ENCODE measurements around the gene LRRC56.
A peak's percentile ranks its signal among the peaks of the same experiment; 100 is the strongest.

Gene LRRC56

DNA sequence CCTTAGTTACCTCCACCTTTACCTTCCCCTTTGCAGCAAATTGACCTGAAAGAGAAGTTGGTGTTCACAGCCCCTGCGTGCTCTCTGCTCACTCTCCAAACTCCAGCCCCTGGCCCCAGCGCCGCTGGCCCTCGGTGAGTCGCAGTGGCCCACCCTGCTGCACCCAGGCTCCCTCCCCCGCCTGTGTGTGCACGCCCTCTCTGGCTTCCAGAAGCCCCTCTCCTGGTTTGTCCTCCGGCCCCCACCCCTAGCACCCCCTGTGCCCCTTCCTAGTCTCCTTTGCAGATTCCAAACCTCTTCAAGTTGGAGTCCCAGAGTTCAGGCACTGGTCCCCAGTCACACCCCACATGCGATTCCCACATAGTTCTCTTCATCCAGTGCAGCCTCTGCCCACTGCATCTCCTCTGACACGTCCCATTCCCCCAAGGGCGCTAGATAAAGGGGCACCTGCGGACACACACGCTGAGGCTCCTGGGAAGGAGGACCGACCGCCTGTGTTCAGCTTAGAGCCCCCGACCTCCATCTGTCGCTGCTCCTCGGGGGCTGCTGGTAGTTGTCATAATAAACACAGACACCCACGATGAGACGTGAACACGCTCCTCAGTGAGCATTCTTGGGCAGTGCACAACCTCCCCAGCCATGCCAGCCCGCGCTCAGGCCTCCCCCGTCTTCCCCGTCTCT lies 37.4 kb downstream of the LRRC56 start:
- DNase-seq (ENCODE audit: low read depth, low spot score) = no peak

DNA sequence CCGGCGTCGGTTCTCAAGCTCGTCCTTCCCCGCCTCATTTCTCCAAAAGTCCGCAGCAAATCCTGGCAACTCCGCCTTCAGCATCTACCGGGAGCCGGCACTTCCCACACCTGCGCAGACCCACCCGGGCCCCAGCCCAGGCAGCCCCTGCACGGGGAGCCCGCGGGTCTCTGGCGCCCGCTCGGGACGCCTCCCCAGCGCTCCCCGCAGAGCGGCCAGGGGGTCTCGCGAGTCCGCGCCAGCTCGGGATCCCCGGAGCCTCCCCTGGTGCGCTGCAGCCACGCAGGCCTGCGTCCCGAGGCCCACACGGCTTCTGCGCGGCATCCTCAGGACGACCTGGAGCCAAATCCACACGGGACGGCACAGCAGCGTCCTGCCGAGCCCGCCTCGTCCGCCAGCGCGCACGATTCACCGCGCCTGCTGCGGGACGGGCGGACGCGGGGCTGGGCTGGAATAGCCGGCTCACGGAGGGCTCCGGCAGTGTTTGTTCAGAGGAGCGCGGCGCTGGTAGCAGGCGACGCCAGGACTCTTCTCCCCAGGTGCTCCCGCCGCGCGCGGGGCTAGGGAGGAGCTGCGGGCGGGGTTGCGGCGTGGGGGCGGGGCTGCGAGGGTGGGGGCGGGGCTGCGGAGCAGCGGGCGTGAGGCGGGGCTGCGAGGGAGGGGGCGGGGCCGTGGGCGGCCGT lies 38.1 kb downstream of the LRRC56 start:
- DNase-seq (ENCODE audit: low read depth, low spot score) = peak; percentile 74

GRCh38 chr11:575996-576768 lies 38.9 kb downstream of the LRRC56 start, which contains the start of gene PHRF1:
Gene PHRF1, plus strand, starts transcription at chr11:576470. Its CDS starts 5,043 bp downstream, at chr11:581513.
- DNase-seq (ENCODE audit: low read depth, low spot score) = peak; percentile 95

DNA sequence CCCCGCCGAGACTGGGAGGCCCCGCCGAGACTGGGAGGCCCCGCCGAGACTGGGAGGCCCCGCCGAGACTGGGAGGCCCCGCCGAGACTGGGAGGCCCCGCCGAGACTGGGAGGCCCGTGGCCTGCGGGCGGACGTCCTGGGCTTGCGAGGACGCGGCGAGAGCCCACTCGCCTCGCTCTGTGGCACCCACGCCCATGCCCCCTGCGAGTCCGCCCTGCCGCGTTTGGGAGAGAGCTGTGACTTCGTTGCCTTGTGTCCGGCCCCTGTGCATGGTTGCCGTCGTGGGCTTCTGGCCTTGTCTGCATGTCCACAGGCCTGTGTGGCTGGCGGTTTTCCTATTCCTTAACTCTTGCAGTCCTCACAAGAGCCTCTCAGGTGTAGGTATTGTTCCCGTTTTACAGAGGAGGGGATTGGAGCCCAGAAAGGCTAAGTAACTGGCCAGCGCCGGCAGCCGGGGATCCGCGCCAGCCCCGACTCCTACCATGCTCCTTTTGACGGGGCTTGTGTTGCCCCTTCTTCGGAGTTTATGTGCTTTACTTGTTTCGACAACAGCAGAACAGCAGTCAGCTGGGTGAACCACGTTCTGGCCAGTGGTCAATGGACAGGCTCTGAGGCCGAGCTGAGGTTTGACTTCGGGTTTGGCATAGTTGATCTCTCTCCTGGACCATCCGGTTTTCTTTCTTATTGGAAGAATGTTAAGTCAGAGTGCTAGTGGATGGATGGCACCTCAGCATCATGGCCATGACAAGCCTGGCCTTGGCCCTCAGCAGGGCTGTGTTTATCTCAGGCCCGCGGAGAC lies 39.7 kb downstream of the LRRC56 start:
- no peak for DNase-seq (ENCODE audit: low read depth, low spot score)

DNA sequence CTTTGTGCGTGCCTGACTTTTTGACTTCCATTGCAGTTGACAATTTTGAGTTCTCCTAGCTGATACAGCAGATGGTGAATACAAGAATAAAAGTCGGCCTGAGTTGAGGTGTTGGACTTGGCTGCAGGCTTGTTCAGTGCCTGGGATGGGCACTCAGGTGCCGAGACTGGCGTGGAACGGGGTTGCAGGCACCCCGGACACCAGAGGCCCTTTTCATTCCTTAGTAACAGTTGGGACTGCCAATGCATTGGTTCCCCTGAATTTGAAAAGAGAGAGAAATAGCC lies 40.2 kb downstream of the LRRC56 start:
- no peak for DNase-seq (ENCODE audit: low read depth, low spot score)

DNA sequence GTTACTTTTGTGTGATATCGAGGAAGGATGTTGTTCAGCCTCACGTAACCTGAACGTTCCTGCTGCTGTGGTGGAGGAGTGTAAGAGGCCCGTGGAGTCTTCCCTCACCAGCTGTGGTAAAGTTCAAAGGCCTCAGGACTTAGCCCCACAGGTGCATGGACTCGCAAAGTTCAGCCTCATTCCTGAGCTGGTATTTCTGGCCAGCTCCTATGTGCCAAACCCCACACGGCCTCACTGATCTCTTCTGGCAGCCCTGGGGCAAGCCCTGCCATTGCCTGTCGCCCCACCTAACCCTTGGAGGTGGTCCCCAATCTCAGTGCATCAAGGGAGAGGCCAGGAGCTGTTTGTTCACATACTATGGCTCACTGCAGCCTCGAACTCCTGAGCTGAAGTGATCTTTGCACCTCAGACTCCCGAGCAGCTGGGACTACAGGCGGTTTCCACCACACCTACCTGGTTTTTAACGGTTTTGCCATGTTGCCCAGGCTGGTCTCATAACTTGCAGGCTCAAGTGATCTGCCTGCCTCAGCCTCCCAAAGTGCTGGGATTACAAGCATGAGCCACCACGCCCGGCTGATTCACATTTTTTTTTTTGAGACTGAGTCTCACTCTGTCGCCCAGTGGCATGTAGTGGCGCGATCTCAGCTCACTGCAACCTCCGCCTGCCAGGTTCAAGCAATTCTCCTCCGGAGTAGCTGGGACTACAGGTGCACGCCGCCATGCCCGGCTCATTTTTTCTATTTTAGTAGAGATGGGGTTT lies 41.1 kb downstream of the LRRC56 start:
- no peak for DNase-seq (ENCODE audit: low read depth, low spot score)

- no peak for DNase-seq (ENCODE audit: low read depth, low spot score)
These were observed 42.7 kb downstream of the LRRC56 start for GRCh38 chr11:579830-580601.

- no peak for DNase-seq (ENCODE audit: low read depth, low spot score)
These were observed 44.0 kb downstream of the LRRC56 start for GRCh38 chr11:581342-581741.

DNA sequence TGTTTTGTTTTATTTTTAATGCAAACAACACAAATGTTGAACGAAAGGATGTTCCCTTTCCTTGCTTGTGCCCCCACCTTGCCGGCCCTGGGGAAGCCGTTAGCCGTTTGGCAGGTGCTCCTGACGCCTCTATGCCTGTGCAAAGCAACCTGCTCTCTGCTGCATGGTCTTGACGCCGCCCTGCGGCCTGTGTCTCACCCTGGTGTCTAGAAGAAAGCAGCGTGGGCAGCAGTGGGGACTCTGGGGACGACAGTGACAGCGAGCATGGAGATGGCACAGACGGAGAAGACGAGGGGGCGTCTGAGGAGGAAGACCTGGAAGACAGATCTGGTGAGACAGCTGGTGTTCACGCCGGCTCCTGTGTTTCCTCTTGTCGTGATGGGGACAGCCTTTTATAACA lies 44.4 kb downstream of the LRRC56 start:
- DNase-seq (ENCODE audit: low read depth, low spot score) = no peak

GRCh38 chr11:584287-584686 lies 47.0 kb downstream of the LRRC56 start:
- DNase-seq (ENCODE audit: low read depth, low spot score) = no peak

DNA sequence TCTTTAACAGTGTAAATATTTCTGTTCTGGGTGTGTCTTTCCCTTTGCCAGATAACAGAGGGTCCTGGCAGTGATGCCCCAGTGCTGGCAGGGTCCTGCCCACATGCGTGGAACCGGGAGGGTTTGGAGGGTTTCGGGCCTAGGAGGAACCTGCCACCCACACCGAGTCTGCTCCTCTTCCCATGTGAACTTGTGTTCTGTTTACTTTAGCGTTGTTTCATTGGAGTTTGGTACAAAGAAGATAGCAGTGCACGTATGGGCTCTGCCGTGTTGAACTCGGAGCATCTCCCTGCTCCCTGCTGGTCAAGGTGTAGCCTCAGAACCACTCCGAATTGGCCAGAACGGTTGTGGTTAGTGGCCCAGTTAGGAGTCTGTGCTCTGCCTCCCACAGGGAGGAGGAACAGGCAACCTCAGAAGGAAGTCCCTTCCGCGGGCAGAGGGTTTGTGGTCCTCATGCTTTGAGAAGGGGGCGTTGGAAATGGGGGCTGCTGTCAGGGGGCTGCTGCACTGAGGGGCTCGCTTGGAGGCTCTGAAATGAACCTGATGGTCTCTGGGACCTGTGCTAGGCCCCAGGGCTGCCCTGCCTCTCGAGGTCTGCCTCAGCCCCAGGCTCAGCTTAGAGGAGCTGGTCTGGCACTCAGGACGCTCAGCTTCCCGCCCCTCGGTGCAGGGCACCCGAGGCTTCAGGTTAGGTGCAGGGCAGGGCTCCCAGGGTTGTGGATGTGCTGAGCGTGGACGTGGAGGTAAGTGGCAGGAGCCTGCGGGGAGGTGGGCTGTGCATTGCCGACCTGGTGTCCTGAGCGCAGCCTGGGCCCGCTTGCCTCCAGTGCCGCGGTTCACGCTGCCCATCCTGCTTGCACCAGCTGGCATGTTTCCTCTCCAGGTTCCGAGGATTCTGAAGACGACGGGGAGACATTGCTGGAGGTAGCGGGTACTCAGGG lies 49.3 kb downstream of the LRRC56 start:
- no peak for DNase-seq (ENCODE audit: low read depth, low spot score)

DNA sequence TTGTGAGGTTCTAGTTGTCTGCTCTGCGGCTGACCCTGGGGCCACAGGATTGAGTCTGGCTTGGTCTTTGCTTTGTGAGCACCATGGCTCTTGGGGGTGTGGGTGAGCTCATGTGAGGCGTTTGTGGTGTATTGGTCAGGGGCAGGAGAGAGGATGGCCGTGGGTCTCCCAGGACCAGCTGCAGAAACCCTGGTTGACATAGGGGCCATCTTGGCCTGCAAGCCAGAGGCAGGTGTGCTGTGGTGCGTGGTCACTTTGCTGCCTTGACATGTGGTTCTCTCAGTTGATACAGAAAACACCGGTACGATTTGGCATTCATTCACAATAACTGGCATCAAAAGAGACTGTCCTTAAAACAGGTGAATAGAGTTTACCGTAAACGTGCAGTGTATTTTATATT lies 50.2 kb downstream of the LRRC56 start:
- DNase-seq (ENCODE audit: low read depth, low spot score) = no peak

DNA sequence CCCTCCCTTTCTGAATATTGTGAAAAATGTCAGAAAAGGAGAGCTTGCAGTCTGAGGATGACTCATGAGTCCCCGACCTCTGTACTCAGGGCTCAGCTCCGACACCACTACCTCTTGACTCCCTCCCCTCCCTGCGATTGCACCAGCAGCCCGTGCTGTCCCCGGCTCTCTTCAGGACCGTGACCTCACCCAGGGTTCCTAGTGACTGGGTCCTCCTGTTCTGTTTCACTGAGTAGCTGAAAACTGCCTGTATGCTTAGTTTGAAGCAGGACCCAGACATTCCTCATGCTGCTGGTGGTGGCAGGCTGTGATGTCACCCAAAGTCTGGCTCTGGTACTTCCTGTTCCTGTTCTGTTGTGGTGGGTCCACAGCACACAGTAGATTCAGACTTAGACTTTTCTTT lies 50.7 kb downstream of the LRRC56 start:
- no peak for DNase-seq (ENCODE audit: low read depth, low spot score)

- no peak for DNase-seq (ENCODE audit: low read depth, low spot score)
These were observed 52.5 kb downstream of the LRRC56 start for GRCh38 chr11:589798-590197.

GRCh38 chr11:590997-591396 lies 53.7 kb downstream of the LRRC56 start:
- DNase-seq (ENCODE audit: low read depth, low spot score) = no peak

- DNase-seq (ENCODE audit: low read depth, low spot score) = no peak
These were observed 55.2 kb downstream of the LRRC56 start for GRCh38 chr11:592501-592900.

DNA sequence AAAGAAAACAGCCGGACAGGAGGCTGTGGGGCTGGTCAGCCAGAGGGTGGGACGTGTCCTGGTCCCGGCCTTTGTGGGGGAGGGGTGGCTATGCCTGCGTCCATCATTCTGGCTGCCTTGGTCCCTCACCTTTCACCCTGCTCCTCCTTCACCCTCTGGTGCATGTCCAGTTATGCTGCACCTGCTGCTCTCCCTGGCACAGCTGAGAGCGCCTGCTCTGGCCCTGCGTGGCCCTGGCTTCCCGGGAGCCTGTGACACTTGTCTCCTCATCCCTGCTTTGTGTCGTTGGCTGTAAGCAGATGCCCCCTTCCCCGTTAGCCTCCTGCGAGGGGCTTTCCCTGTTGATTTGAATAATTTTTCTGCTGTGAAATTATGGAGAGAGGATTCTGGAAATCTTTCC lies 55.6 kb downstream of the LRRC56 start:
- no peak for DNase-seq (ENCODE audit: low read depth, low spot score)

DNA sequence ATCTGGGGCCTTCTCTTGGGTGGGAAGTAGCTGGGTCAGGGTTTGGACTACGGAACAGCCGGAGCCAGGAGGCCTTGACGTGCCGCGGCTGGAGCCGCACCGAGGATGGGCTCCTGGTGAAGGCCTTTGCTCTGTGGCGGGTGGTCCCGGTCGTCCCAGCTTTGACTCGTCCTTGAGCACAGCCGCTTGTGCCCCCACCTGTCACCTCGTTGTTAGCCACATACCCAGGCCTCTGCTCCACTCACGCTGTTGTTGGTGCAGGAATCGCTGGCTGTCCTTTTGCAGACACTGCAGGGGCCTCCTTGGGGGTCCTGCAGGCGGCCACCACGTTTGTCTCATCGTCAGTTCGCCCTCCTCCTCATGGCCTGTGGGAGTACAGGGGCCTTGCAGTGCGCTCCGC lies 56.0 kb downstream of the LRRC56 start:
- DNase-seq (ENCODE audit: low read depth, low spot score) = no peak

- DNase-seq (ENCODE audit: low read depth, low spot score) = no peak
These were observed 58.1 kb downstream of the LRRC56 start for GRCh38 chr11:595400-595799.

Measured in ELF-1 (cell line).